DND-41 (cell line): Measurements from ENCODE around the gene LIG1.

Source experiments
- ATAC-seq: fragments of 200-7000 bp; cut with Tn5 transposase; 3 replicates; pipeline ENCODE4 v1.9.1; 2021; ENCODE audit warnings: low read depth; ENCODE audit not compliant: insufficient read depth
- DNase-seq: peaks from one replicate; pipeline ENCODE4 v3.0.0-alpha.2; 2020
- H2AFZ ChIP-seq: 2 replicates; pipeline ENCODE4 v1.6.0; 2012; ENCODE audit warnings: low read depth, low read length
- H3K27ac ChIP-seq: 2 replicates; pipeline ENCODE4 v1.5.1; 2012; ENCODE audit warnings: low read length, inconsistent platforms
- H3K27me3 ChIP-seq: fragments of 200-600 bp; sonication (generic); 2 replicates; pipeline ENCODE4 v1.6.0; 2012; ENCODE audit warnings: low read length, mild to moderate bottlenecking, inconsistent platforms; ENCODE audit not compliant: insufficient read depth, poor library complexity
- H3K36me3 ChIP-seq: 2 replicates; pipeline ENCODE4 v1.5.1; 2012; ENCODE audit warnings: low read length, inconsistent platforms; ENCODE audit not compliant: insufficient read depth
- H3K4me1 ChIP-seq: 2 replicates; pipeline ENCODE4 v1.5.1; 2012; ENCODE audit warnings: mild to moderate bottlenecking, low read length; ENCODE audit not compliant: insufficient read depth
- H3K4me2 ChIP-seq: 2 replicates; pipeline ENCODE4 v1.6.0; 2012; ENCODE audit warnings: mild to moderate bottlenecking, moderate library complexity, low read length, inconsistent platforms; ENCODE audit not compliant: insufficient read depth
- H3K4me3 ChIP-seq, 2 experiments: fragments of 200-600 bp in 1 of 2; shearing (Covaris generic) in 1 of 2; 2 replicates each; pipeline ENCODE4 v1.5.1; 2012 to 2016; ENCODE audit warnings: inconsistent platforms in 2 of 2, low read length in 2 of 2, mild to moderate bottlenecking in 2 of 2, low read depth in 1 of 2, moderate library complexity in 1 of 2
- H3K79me2 ChIP-seq: 2 replicates; pipeline ENCODE4 v1.6.0; 2012; ENCODE audit warnings: low read length, inconsistent platforms; ENCODE audit not compliant: insufficient read depth
- H3K9ac ChIP-seq: 2 replicates; pipeline ENCODE4 v1.6.0; 2012; ENCODE audit warnings: low read depth, mild to moderate bottlenecking, inconsistent platforms, low read length, moderate library complexity
- H3K9me3 ChIP-seq: 2 replicates; pipeline ENCODE4 v1.5.1; 2012; ENCODE audit warnings: low read length, moderate library complexity, mild to moderate bottlenecking, inconsistent platforms; ENCODE audit not compliant: insufficient read depth, severe bottlenecking
- H4K20me1 ChIP-seq: 2 replicates; pipeline ENCODE4 v1.6.0; 2012; ENCODE audit warnings: low read length; ENCODE audit not compliant: insufficient read depth
- EZH2 ChIP-seq: IDR thresholded peaks from 3 replicates; pipeline ENCODE4 v1.6.1; 2012; ENCODE audit warnings: borderline replicate concordance, low read depth, mild to moderate bottlenecking, moderate library complexity, low read length, inconsistent platforms; ENCODE audit not compliant: severe bottlenecking
- TF ChIP-seq, protein P1 (sequence below): IDR thresholded peaks from 2 replicates; pipeline ENCODE4 v1.5.1; 2012; ENCODE audit warnings: borderline replicate concordance, low read length, moderate library complexity, mild to moderate bottlenecking; ENCODE audit not compliant: poor library complexity, severe bottlenecking; ENCODE audit errors: extremely low read depth

Gene LIG1

DNA sequence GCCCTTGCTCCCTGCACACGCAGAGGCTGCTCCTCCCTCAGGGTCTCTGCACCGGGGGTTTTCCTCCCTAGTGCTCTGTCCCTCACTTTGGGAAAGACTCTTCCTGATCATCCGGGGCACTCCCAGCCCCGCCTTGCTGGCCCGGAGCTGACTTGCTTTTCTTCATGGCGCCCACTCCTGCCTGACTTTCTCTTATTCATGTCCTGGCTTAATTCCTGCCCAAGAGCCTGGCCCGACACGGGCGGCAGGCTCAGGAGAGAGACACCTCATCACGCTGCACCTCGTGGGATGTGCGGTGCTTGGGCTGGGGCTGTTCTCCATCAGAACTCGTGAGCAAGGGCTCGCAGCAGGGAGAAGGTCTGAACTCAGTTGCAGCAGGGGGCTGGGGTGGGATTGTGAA, 47.7 kb downstream of the LIG1 start:
- H4K20me1 ChIP-seq = peaks cover 7% of the 10 kb centered on the region; the same call in 1 of the 2 replicates
- H3K79me2 ChIP-seq = 0 out of 2 replicates have a peak, but pooled peaks cover 2% of the 10 kb centered on the region
- no peak overlapping the region for H3K4me2 ChIP-seq
- peaks cover 93% of the 10 kb centered on the region for H3K36me3 ChIP-seq
- ATAC-seq (no peak), DNase-seq (no peak)
- no peak overlapping the region for H3K9ac ChIP-seq
- no peak overlapping the region for H3K27ac ChIP-seq
- no peak overlapping the region for H3K4me3 ChIP-seq
- H3K9me3 ChIP-seq = no peaks in the 10 kb centered on the region
- H3K27me3 ChIP-seq = no peaks in the 10 kb centered on the region
- no peak overlapping the region for H2AFZ ChIP-seq
- no peaks in the 10 kb centered on the region for H3K4me1 ChIP-seq
- TF ChIP-seq, protein P1, sequence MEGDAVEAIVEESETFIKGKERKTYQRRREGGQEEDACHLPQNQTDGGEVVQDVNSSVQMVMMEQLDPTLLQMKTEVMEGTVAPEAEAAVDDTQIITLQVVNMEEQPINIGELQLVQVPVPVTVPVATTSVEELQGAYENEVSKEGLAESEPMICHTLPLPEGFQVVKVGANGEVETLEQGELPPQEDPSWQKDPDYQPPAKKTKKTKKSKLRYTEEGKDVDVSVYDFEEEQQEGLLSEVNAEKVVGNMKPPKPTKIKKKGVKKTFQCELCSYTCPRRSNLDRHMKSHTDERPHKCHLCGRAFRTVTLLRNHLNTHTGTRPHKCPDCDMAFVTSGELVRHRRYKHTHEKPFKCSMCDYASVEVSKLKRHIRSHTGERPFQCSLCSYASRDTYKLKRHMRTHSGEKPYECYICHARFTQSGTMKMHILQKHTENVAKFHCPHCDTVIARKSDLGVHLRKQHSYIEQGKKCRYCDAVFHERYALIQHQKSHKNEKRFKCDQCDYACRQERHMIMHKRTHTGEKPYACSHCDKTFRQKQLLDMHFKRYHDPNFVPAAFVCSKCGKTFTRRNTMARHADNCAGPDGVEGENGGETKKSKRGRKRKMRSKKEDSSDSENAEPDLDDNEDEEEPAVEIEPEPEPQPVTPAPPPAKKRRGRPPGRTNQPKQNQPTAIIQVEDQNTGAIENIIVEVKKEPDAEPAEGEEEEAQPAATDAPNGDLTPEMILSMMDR = no peak
- TF ChIP-seq EZH2 = no peak

- TF ChIP-seq, protein P1 = no peak
- no peak for TF ChIP-seq EZH2
- Histone ChIP-seq H3K4me2 (no peak overlapping the region), H2AFZ (no peak overlapping the region), H3K4me1 (no peaks in the 10 kb centered on the region), H3K9me3 (no peaks in the 10 kb centered on the region), H3K27ac (no peak overlapping the region), H3K27me3 (no peaks in the 10 kb centered on the region), H3K36me3 (peaks cover 93% of the 10 kb centered on the region), H4K20me1 (0 out of 2 replicates have a peak, but pooled peaks cover 2% of the 10 kb centered on the region), H3K4me3 (no peak overlapping the region), H3K9ac (no peak overlapping the region), H3K79me2 (0 out of 2 replicates have a peak, but pooled peaks cover 2% of the 10 kb centered on the region)
- no peak for ATAC-seq
- DNase-seq = no peak
These were observed 48.2 kb downstream of the LIG1 start for GRCh38 chr19:48121909-48122371.

DNA sequence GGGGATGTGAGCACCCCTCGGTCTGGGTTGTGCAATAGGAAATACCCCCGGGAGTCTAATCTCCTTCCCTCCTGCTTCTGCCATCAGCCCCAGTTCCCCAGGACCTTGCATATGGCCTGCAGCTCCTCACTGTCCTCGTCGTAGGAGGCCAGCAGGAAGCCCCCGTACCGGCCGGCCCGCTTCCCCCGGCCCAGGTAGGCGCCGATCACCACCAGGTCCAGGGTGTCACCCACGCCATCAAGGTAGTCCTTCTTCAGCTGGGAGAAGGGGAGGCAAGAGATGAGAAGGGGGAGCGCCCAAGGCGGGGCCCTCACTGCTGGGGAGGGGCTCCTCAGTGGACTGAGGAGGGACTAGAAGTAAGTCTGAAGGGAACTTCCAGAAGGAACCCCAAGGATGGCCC, 49.1 kb downstream of the LIG1 start:
- no peaks in the 10 kb centered on the region for H3K27me3 ChIP-seq
- no peak overlapping the region for H3K4me3 ChIP-seq
- no peaks in the 10 kb centered on the region for H3K4me1 ChIP-seq
- no peak overlapping the region for H3K9ac ChIP-seq
- peaks cover 95% of the 10 kb centered on the region for H3K36me3 ChIP-seq
- no peak overlapping the region for H3K4me2 ChIP-seq
- no peak for TF ChIP-seq EZH2
- TF ChIP-seq, protein P1 = no peak
- ATAC-seq (no peak), DNase-seq (no peak)
- H3K9me3 ChIP-seq = no peaks in the 10 kb centered on the region
- no peaks in the 10 kb centered on the region for H4K20me1 ChIP-seq
- no peak overlapping the region for H2AFZ ChIP-seq
- no peak overlapping the region for H3K27ac ChIP-seq
- H3K79me2 ChIP-seq = 0 out of 2 replicates have a peak, but pooled peaks cover 2% of the 10 kb centered on the region
